Measurements from ENCODE around the gene PDE6B.
"Not testable (repeated sequence)": the region's sequence is repeated elsewhere in the genome, so short reads cannot be mapped to it uniquely, and the experiment has no call there.

Gene PDE6B

DNA sequence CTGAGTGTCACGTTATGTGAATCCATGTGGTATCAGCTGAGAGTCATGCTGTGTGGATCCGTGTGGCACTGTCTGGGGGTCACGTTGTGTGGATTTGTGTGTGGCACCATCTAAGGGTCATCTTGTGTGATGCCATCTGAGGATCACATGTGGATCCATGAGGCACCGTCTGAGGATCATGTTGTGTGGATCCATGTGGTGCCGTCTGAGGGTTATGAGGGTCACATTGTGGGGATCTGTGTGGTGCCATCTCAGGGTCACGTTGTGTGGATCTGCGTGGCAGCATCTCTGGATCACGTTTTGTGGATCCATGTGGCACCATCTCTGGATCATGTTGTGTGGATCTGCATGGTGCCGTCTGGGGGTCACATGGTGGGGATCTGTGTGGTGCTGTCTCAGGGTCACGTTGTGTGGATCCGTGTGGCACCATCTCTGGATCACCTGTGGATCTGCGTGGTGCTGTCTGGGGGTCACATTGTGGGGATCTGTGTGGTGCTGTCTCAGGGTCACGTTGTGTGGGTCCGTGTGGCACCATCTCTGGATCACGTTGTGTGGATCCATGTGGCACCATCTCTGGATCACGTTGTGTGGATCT, 6.9 kb downstream of the PDE6B start:
- Histone ChIP-seq H3K4me3 (no peak overlapping the region), H3K36me3 (replicated peaks) (no peaks in the 10 kb centered on the region), H3K27me3 (ENCODE audit: low read depth) (no peaks in the 10 kb centered on the region), H3K9me3 (no peaks in the 10 kb centered on the region), H3K4me1 (no peaks in the 10 kb centered on the region)
- DNase-seq (ENCODE audit: low spot score in 2 of 2): no peak
- in situ Hi-C loops (cut with MboI; ENCODE audit: low sequenced_read_pairs): no loop called here

GRCh38 chr4:632926-633325, 7.6 kb downstream of the PDE6B start:
- Histone ChIP-seq H3K4me3 (no peak overlapping the region), H3K4me1 (no peaks in the 10 kb centered on the region), H3K9me3 (no peaks in the 10 kb centered on the region), H3K27me3 (ENCODE audit: low read depth) (no peaks in the 10 kb centered on the region), H3K36me3 (replicated peaks) (no peaks in the 10 kb centered on the region)
- in situ Hi-C loops (cut with MboI; ENCODE audit: low sequenced_read_pairs): no loop called here
- DNase-seq (ENCODE audit: low spot score in 2 of 2): no peak

DNA sequence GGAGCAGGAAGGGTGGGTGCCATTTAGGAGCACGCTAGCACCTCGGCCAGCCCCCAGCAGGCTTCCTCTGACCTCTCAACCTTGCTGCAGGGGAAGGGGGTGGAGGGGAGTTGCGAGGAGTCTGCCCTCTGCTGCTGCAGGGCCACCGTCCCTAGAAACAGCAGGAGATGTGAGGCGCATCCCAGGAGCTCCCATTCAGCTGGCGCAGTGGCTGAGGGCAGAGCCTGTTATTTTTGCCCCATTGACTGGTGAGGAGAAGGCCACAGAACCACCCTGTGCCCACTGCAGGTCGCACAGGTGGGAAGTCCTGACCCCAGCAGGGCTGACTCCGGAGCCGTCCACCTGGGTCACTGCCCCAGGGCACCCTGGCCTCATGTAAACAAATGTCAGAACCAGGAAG, 8.0 kb downstream of the PDE6B start:
- H3K36me3 ChIP-seq (replicated peaks): no peaks in the 10 kb centered on the region
- in situ Hi-C loops (cut with MboI; ENCODE audit: low sequenced_read_pairs): no loop called here
- no peak for DNase-seq (ENCODE audit: low spot score in 2 of 2)
- H3K4me3 ChIP-seq: no peak overlapping the region
- H3K4me1 ChIP-seq: no peaks in the 10 kb centered on the region
- no peaks in the 10 kb centered on the region for H3K27me3 ChIP-seq (ENCODE audit: low read depth)
- no peaks in the 10 kb centered on the region for H3K9me3 ChIP-seq

DNA sequence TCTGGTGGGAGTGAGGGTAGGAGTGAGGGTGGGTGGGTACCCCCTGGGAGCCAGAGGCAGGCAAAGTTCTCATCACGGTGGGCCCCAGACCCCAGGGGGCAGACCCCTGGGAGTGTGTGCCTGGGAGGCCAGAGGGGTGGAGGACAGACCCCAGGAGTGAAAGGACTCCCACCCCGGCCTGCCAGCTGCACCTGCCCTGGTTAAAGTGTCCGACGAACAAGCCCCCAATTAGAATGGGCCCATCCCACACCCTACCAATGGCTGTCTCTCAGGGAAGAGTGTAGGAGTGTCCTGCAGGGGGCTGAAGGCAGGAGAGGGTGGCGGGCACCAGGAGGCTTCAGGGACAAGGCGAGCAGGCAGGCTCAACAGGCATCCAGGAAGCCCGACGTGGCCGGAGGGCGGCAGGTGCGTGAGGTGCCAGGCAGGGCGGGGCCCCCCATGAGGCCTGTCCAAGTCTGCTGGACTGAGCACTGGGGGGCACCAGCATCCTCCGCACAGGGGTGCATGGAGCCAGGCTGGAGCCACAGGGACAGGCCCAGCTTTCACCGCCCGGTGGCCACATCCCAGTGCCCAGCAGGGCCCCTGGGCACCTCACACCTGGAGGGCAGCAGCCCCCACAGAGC, 8.7 kb downstream of the PDE6B start:
- DNase-seq (ENCODE audit: low spot score in 2 of 2): no peak
- H3K4me1 ChIP-seq: no peaks in the 10 kb centered on the region
- in situ Hi-C loops (cut with MboI; ENCODE audit: low sequenced_read_pairs): no loop called here
- H3K9me3 ChIP-seq: no peaks in the 10 kb centered on the region
- no peaks in the 10 kb centered on the region for H3K27me3 ChIP-seq (ENCODE audit: low read depth)
- H3K36me3 ChIP-seq (replicated peaks): no peaks in the 10 kb centered on the region
- no peak overlapping the region for H3K4me3 ChIP-seq

DNA sequence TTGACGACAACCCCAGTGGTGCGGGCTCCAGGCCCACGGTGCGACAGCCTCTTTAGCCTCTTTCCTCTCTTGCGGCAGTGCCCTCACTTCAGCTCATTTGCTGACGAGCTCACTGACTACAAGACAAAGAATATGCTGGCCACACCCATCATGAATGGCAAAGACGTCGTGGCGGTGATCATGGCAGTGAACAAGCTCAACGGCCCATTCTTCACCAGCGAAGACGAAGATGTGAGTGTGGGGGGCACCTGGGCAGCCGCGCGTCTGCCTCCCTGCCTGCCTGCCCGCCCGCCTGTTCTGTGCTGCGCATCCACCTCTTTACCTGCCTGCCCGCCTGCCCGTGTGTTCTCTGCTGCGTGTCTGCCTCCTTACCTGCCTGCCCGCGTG, 9.2 kb downstream of the PDE6B start:
- in situ Hi-C loops (cut with MboI; ENCODE audit: low sequenced_read_pairs): no loop called here
- H3K27me3 ChIP-seq (ENCODE audit: low read depth): no peaks in the 10 kb centered on the region
- H3K36me3 ChIP-seq (replicated peaks): no peaks in the 10 kb centered on the region
- H3K9me3 ChIP-seq: no peaks in the 10 kb centered on the region
- DNase-seq (ENCODE audit: low spot score in 2 of 2): no peak
- H3K4me3 ChIP-seq: no peak overlapping the region
- H3K4me1 ChIP-seq: no peaks in the 10 kb centered on the region

DNA sequence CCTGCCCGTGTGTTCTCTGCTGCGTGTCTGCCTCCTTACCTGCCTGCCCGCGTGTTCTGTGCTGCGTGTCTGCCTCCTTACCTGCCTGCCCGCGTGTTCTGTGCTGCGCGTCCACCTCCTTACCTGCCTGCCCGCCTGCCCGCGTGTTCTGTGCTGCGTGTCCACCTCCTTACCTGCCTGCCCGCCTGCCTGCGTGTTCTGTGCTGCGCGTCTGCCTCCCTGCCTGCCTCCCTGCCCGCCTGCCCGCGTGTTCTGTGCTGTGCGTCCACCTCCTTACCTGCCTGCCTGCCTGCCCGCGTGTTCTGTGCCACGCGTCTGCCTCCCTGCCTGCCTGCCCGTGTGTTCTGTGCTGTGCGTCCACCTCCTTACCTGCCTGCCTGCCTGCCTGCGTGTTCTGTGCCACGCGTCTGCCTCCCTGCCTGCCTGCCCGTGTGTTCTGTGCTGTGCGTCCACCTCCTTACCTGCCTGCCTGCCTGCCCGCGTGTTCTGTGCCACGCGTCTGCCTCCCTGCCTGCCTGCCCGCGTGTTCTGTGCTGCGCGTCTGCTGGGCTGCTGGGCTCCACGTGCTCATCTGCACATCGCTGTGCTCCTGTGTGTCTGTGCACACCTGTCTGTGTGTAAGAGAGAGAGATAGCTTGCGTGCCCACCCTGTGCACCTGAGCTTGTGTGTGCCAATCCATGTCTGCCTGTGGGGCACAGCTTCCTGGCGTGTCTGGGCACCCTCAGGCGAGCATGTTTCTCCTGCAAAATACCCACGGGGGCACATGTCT, 9.9 kb downstream of the PDE6B start:
- H3K4me3 ChIP-seq; DNase-seq (ENCODE audit: low spot score in 2 of 2); H3K9me3 ChIP-seq; H3K36me3 ChIP-seq (replicated peaks); H3K4me1 ChIP-seq; H3K27me3 ChIP-seq (ENCODE audit: low read depth); in situ Hi-C loops (cut with MboI; ENCODE audit: low sequenced_read_pairs): not testable (repeated sequence)

- Histone ChIP-seq H3K4me1 (no peaks in the 10 kb centered on the region), H3K4me3 (no peak overlapping the region), H3K9me3 (no peaks in the 10 kb centered on the region), H3K36me3 (replicated peaks) (no peaks in the 10 kb centered on the region), H3K27me3 (ENCODE audit: low read depth) (no peaks in the 10 kb centered on the region)
- in situ Hi-C loops (cut with MboI; ENCODE audit: low sequenced_read_pairs): no loop called here
- no peak for DNase-seq (ENCODE audit: low spot score in 2 of 2)
Measured at GRCh38 chr4:635851-636627, 10.7 kb downstream of the PDE6B start.

DNA sequence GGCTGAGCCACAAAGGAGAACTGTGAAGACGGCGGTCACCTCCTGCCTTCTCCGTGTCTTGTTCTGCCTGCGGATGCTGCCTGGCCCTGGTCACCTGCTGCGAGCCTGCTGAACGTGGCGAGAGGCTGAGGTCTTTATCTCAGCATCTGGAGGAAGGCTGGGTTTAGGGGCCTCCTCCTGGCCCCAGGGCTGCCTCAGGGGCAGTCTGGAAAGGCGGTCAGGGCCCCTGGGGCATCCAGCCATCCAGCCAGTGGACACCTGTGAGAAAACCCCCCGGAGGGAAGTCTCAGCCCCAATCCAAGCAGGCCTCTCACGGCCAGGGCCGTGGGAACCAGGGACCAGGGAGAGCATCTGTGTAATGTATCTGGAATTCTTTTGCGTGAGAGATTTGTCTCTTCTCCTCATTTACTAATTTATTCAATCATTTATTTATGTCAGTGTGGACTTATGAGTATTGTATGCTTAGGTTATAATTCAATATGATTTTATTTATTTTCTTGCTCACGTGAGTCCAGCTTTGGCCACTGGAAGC, 11.3 kb downstream of the PDE6B start:
- Histone ChIP-seq H3K4me1 (no peaks in the 10 kb centered on the region), H3K36me3 (replicated peaks) (no peaks in the 10 kb centered on the region), H3K4me3 (no peak overlapping the region), H3K27me3 (ENCODE audit: low read depth) (no peaks in the 10 kb centered on the region), H3K9me3 (no peaks in the 10 kb centered on the region)
- no peak for DNase-seq (ENCODE audit: low spot score in 2 of 2)
- in situ Hi-C loops (cut with MboI; ENCODE audit: low sequenced_read_pairs): no loop called here

- no peak overlapping the region for H3K4me3 ChIP-seq
- H3K4me1 ChIP-seq: no peaks in the 10 kb centered on the region
- in situ Hi-C loops (cut with MboI; ENCODE audit: low sequenced_read_pairs): no loop called here
- no peaks in the 10 kb centered on the region for H3K36me3 ChIP-seq (replicated peaks)
- H3K9me3 ChIP-seq: no peaks in the 10 kb centered on the region
- no peaks in the 10 kb centered on the region for H3K27me3 ChIP-seq (ENCODE audit: low read depth)
- no peak for DNase-seq (ENCODE audit: low spot score in 2 of 2)
Measured at GRCh38 chr4:637536-638280, 12.3 kb downstream of the PDE6B start.

DNA sequence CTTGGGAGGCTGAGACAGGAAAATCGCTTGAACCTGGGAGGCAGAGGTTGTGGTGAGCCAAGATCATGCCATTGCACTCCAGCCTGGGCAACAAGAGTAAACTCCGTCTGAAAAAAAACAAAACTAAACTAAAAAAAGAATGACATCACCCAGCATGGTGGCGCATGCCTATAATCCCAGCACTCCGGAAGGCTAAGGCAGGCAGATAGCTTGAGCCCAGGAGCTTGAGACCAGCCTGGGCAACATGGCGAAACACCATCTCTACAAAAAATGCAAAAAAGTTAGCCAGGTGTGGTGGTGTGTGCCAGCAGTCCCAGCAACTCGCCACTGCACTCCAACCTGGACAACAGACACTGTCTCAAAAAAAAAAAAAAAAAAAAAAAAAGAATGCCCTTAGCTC, 17.0 kb downstream of the PDE6B start:
- H3K9me3 ChIP-seq; H3K4me1 ChIP-seq; H3K36me3 ChIP-seq (replicated peaks); H3K4me3 ChIP-seq; in situ Hi-C loops (cut with MboI; ENCODE audit: low sequenced_read_pairs); DNase-seq (ENCODE audit: low spot score in 2 of 2); H3K27me3 ChIP-seq (ENCODE audit: low read depth): not testable (repeated sequence)

DNA sequence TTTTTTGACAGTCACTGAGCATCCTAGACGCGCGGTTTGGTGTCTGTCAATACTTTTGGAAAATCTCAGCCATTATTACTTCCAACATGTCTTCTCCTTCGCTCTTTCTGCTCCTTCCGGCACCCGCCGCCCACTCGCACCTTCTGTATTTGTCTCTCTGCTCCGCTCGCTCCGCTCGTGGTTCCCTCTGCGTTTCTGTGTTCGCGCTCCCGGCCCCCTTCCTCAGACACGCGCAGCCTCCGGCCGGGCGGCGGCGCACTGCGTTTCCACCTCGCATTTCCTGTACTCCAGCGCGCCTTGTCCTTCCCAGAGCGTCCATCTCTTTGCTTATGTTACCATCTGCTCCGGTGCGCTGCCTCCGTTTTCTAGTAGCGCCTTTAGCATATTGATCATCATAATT, 21.1 kb downstream of the PDE6B start:
- H3K27me3 ChIP-seq (ENCODE audit: low read depth): peaks cover 2% of the 10 kb centered on the region; the same call in 1 of the 2 replicates
- no peaks in the 10 kb centered on the region for H3K9me3 ChIP-seq
- no peak overlapping the region for H3K4me3 ChIP-seq
- DNase-seq (ENCODE audit: low spot score in 2 of 2): no peak
- H3K36me3 ChIP-seq (replicated peaks): no peaks in the 10 kb centered on the region
- in situ Hi-C loops (cut with MboI; ENCODE audit: low sequenced_read_pairs): no loop called here
- no peaks in the 10 kb centered on the region for H3K4me1 ChIP-seq

- no peak for DNase-seq (ENCODE audit: low spot score in 2 of 2)
- no peak overlapping the region for H3K4me3 ChIP-seq
- no peaks in the 10 kb centered on the region for H3K36me3 ChIP-seq (replicated peaks)
- in situ Hi-C loops (cut with MboI; ENCODE audit: low sequenced_read_pairs): no loop called here
- H3K27me3 ChIP-seq (ENCODE audit: low read depth): peaks cover 2% of the 10 kb centered on the region; the same call in 1 of the 2 replicates
- no peaks in the 10 kb centered on the region for H3K4me1 ChIP-seq
- no peaks in the 10 kb centered on the region for H3K9me3 ChIP-seq
Measured at GRCh38 chr4:647481-647880, 22.1 kb downstream of the PDE6B start.

DNA sequence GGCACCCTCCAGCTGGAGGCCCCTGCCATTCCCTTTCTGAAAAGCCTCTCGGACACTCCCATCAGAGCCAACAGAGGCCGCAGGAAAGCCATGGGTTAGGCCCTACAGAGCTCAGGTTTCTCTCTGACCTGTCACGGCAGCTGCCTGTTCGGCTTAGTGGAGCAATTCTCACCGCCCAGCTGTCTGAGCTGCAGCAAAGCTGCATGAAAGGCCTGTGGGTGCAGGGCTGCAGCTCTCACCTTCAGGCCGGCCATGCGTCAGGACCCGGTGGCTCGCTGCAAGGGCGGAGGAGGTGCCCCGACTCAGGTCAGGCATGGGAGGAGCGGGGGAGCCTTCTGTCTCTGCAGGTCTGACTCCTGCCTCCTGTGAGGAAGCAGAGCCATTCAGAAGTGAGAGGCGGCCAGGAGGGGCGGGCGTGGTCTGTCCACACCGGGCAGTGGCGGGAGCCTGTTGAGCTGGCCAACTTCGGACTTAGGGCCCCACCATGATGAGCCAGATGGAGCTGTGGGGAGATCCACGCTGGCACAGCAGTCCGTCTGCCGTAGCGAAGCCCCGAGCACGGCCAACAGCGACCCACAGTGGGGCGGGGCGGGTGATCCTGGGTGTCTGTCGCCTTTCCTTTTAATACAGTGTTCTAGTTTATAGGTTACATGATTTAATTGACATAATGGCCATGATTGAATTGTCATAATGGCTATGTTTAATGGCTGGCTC, 23.4 kb downstream of the PDE6B start:
- Histone ChIP-seq H3K27me3 (ENCODE audit: low read depth) (no peaks in the 10 kb centered on the region), H3K4me1 (no peaks in the 10 kb centered on the region), H3K9me3 (0 out of 2 replicates have a peak, but pooled peaks cover 2% of the 10 kb centered on the region), H3K36me3 (replicated peaks) (no peaks in the 10 kb centered on the region), H3K4me3 (no peak overlapping the region)
- DNase-seq (ENCODE audit: low spot score in 2 of 2): no peak
- in situ Hi-C loops (cut with MboI; ENCODE audit: low sequenced_read_pairs): no loop called here
